ENCODE data around the gene CCDC78. TPM values are rescaled to one million over a fixed set of nuclear protein-coding genes. Genes with fewer than 3 reads are reported as not detected.
A peak's percentile ranks its signal among the peaks of the same experiment; 100 is the strongest.

The CCDC78 gene
- total RNA-seq, 4 donors from 2014 or later = 0.72 to 2.4 (median 1.5) TPM

DNA sequence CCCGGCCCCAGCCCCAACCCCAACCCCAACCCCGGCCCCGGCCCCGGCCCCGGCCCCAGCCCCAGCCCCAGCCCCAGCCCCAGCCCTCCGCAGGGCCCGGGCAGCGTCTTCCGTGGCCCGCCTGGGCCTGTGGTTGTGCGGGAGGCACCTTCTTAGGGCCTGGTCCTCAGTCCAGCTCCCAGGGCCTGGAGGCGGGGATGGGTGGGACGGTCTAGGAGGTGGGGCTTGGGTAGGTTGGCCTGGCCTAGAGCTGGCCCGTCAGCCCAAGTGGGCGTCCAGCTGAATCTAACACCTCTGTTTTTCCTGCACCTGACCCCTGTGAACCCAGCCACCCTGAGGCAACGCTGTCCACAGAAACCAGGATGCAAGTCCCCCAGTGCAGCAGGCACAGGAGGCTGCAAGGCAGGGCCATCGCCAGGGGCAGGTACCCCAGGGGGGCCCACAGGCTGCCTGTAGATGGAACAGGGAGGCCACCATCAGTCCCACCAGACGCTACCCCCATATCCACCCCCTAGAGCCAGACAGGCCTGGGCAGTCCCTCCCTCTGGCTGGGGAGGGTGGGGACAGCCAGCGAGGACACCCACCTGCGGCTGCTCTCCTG is 43.0 kb upstream of the CCDC78 start:
- no peak for DNase-seq (ENCODE audit: low spot score)
- ATAC-seq (ENCODE audit: low FRiP score) = peak; percentile 20
- TF ChIP-seq, protein P1, sequence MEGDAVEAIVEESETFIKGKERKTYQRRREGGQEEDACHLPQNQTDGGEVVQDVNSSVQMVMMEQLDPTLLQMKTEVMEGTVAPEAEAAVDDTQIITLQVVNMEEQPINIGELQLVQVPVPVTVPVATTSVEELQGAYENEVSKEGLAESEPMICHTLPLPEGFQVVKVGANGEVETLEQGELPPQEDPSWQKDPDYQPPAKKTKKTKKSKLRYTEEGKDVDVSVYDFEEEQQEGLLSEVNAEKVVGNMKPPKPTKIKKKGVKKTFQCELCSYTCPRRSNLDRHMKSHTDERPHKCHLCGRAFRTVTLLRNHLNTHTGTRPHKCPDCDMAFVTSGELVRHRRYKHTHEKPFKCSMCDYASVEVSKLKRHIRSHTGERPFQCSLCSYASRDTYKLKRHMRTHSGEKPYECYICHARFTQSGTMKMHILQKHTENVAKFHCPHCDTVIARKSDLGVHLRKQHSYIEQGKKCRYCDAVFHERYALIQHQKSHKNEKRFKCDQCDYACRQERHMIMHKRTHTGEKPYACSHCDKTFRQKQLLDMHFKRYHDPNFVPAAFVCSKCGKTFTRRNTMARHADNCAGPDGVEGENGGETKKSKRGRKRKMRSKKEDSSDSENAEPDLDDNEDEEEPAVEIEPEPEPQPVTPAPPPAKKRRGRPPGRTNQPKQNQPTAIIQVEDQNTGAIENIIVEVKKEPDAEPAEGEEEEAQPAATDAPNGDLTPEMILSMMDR (IDR thresholded peaks at IDR 0.05) = no peak

DNA sequence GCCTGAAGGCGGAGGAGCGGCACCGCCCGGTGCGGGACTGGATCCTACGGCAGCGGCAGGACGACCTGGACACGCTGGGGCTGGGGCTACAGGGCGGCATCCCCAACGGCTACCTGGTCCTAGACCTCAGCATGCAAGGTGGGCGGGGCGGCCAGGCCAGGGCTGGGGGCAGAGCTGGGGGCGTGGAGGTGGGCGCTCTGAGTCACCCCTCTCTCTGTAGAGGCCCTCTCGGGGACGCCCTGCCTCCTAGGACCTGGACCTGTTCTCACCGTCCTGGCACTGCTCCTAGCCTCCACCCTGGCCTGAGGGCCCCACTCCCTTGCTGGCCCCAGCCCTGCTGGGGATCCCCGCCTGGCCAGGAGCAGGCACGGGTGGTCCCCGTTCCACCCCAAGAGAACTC is 42.2 kb upstream of the CCDC78 start:
- ATAC-seq (ENCODE audit: low FRiP score) (no peak), DNase-seq (ENCODE audit: low spot score) (no peak)
- TF ChIP-seq, protein P1 (IDR thresholded peaks at IDR 0.05) = no peak

DNA sequence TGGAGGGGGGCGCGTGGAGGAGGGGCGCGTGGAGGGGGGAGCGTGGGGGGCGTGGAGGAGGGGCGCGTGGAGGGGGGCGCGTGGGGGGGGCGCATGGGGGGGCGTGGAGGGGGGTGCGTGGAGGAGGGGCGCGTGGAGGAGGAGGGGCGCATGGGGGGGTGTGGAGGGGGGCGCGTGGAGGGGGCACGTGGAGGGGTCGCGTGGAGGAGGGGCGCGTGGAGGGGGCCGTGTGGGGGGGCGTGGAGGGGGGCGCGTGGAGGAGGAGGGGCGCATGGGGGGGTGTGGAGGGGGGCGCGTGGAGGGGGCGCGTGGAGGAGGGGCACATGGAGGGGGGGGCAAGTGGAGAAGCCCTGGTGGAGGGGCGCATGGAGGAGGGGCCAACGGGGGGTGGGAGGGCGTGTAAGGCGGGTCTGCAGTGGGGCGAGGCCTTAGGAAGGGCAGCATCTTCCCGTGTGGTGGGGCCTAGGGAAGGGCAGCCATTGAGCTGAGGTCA is 41.5 kb upstream of the CCDC78 start:
- ATAC-seq (ENCODE audit: low FRiP score) (no peak), DNase-seq (ENCODE audit: low spot score) (no peak)
- TF ChIP-seq, protein P1 (IDR thresholded peaks at IDR 0.05) = no peak

DNA sequence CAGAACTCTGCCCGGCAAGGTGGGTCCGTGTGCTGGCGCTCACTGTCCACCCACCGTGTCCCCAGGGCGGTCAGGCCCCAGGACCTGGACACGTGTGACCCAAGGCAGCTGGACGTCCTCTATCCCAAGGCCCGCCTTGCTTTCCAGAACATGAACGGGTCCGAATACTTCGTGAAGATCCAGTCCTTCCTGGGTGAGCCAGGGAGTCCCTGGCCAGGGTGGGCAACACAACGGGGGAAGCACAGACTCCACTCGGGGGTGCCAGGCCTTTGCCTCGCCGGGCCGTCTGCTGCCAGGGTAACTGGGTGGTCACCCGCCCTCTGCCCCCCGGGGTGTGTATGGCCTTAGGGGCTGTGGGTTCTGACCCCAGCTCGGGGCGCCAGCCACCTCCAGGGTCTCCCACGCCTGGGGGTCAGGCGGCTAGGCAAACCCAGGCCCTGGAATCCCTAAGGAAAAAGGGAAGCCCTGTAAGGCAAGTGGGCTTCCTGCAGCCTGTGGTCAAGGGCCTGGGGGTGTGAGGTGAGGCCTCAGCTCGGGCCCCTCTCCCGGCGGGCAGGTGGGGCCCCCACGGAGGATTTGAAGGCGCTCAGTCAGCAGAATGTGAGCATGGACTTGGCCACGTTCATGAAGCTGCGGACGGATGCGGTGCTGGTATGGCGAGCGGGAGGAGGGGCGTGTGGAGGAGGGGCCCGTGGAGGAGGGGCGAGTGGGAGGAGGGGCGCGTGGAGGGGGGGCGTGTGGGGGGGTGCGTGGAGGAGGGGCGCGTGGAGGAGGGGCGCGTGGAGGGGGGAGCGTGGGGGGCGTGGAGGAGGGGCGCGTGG is 40.8 kb upstream of the CCDC78 start:
- DNase-seq (ENCODE audit: low spot score) = no peak
- TF ChIP-seq, protein P1 (IDR thresholded peaks at IDR 0.05) = no peak
- ATAC-seq (ENCODE audit: low FRiP score) = no peak

DNA sequence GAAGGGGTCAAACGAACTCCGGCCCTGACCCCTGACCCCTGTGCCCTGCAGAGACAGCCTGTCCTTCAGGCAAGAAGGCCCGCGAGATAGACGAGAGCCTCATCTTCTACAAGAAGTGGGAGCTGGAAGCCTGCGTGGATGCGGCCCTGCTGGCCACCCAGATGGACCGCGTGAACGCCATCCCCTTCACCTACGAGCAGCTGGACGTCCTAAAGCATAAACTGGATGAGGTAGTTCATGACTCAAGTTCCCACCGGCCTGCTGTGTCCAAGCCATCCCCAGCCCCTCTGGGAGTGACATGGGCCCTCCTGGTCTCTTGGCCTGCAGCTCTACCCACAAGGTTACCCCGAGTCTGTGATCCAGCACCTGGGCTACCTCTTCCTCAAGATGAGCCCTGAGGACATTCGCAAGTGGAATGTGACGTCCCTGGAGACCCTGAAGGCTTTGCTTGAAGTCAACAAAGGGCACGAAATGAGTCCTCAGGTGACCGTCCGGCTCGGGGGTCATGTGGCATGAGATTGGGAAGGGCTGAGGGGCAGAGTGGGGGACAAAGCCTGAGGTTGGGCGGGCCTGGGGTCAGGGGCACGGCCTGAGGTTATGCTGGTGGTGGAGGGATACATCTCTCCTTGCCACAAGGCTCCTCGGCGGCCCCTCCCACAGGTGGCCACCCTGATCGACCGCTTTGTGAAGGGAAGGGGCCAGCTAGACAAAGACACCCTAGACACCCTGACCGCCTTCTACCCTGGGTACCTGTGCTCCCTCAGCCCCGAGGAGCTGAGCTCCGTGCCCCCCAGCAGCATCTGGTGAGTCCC is 40.0 kb upstream of the CCDC78 start:
- TF ChIP-seq, protein P1 (IDR thresholded peaks at IDR 0.05) = no peak
- no peak for ATAC-seq (ENCODE audit: low FRiP score)
- DNase-seq (ENCODE audit: low spot score) = no peak

DNA sequence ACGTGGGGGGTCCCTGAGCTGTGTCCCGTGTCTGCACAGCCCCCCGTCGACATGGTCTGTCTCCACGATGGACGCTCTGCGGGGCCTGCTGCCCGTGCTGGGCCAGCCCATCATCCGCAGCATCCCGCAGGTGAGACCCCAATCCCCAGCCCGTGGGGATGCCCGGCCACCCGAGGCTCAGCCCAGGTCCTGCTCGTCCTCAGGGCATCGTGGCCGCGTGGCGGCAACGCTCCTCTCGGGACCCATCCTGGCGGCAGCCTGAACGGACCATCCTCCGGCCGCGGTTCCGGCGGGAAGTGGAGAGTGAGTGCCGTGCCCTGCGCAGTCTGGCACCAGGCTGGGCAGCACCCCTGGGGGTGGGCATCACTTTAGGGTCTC is 39.2 kb upstream of the CCDC78 start:
- no peak for ATAC-seq (ENCODE audit: low FRiP score)
- TF ChIP-seq, protein P1 (IDR thresholded peaks at IDR 0.05) = no peak

More for the DNA sequence above, 39.2 kb upstream of the CCDC78 start:
- DNase-seq (ENCODE audit: low spot score) = no peak
